GM21786 (cell line): ENCODE measurements around the gene RRBP1.

ENCODE experiments used
- ATAC-seq: cut with Tn5 transposase; IDR thresholded peaks from one replicate; pipeline ENCODE4 v1.9.1; 2021; ENCODE audit not compliant: unreplicated experiment

Gene RRBP1

DNA sequence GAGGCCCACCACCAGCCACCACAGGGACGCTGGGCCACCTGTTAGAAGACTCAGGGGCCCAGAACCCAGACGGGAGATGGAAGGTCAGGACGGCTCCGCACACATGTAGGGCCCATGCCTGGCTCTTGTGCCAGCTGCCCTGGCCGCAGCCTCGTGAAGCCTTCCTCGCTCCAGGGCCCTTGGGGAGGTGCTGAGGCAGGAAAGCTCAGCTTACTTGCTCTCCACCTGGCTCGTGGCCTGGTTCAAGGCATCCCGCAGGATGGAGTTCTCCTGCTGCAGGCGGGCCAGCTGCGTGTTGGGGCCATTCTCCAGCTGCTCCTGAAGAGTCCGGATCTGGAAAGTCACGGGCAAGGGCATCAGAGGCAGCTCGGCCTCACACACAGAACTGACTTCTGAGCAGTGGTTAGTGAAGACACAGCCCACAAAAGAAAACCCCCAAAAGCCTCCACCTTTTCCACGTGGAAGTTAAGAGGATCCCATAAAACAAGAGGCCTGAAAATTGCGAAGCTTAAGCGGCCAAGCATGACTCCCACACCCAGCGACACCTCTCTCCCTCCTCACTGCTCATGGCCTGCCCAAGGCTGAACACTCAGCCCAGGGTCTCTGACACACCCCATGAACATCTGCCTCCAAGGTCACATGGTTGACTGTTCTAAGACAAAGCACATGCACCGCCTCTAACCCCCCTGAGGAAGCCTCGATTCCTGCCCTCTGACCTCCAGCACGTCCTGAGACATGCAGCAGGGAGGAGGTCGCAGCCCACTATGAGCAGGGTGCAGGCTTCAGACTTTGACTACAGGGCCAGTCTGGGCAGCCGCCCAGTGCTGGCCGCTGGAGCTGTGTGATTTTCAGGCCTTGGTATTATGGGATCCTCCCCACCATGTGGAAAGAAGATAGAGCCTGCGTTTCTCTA is 46.5 kb downstream of the RRBP1 start:
- ATAC-seq, result no peak

DNA sequence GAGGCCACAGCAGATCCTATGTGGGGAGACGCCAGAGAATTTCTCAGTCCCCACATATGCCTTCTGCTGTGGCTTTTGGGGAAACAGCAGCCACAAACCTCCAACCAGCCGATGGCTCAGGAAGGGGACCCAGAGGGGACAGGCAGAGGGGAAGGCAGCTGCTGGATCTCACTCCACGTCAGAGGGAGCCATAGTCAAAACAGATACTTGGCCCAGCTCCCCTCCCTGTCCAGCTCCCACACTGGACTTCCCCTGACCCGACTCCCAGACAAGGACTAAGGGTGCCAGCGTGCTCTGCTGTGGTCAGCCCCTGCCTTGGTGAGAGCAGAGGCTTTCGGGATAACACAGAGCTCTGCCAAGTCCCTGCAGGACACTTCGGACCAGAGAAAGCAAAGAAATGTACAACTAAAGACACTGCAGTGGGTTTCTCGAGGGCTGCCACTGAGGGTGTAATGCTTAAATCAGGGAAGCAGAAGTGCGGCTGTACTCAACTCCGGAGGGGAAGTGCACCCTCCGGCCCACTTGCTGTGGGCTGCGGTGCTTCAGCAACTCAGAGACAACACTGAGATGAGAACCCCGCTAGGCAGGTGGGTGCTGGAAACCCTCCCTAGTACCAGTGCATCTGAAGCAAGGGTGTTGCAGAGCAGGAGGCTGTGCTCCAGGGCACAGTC is 47.2 kb downstream of the RRBP1 start:
- no peak for ATAC-seq

DNA sequence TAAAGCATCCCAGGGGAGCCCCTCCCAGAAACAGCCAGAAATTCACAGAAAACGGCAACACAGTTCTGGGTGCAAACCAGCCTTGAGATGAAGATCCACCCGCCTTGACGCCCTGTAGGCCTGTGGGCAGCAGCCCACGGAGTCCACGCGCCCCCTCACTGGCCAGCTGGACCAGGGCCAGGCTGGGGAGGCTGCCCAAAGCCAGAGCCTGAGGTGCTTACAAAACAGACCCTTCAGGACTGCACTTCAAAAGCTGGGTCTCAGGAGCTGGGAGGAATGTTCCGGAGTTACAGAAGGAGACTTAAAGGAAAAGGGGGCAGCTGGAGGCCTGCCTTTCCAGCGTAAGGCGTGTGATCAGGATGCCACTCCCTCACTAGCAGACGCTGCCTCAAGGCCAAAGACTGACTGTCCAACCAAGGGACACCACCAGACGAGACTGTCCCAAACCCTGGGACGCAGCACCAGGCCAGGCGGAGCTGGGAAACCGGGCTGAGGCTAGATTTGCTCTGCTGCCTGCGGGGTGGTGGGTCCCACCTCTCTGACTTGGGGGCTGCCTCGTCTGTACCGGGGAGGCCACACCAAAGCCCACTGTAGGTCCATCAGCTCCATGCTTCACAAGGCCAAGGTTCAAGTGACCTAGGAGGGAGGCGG is 48.1 kb downstream of the RRBP1 start:
- no peak for ATAC-seq

DNA sequence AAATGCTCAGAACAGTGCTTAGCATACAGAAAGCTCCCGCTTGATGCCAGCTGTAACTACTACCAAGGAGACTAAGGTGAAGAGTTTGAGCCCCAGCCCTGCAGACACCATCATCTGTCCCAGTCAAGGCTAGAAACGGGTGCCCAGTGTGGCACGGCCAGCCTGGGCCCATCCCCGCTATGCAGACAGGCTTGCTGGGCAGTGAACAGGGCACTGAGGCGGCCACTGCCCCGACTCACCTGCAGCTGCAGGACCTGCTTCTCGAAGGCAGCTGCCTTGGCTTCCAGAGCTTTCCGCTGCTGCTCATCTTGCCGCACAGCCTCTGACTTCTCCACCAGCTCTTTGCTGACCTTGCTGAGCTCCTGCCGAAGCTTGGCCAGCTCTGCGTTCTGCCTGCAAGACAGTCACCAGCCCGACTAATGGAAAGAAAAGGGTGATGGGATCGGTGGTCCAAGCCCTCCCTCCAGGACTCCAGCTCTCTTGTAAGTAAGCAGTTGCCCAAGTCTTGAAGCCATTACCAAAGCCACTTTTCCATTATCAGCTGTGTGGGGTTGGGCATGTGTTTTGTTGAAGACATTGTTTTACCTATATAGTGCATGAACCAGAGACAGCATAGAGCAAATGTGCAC is 48.7 kb downstream of the RRBP1 start:
- no peak for ATAC-seq

DNA sequence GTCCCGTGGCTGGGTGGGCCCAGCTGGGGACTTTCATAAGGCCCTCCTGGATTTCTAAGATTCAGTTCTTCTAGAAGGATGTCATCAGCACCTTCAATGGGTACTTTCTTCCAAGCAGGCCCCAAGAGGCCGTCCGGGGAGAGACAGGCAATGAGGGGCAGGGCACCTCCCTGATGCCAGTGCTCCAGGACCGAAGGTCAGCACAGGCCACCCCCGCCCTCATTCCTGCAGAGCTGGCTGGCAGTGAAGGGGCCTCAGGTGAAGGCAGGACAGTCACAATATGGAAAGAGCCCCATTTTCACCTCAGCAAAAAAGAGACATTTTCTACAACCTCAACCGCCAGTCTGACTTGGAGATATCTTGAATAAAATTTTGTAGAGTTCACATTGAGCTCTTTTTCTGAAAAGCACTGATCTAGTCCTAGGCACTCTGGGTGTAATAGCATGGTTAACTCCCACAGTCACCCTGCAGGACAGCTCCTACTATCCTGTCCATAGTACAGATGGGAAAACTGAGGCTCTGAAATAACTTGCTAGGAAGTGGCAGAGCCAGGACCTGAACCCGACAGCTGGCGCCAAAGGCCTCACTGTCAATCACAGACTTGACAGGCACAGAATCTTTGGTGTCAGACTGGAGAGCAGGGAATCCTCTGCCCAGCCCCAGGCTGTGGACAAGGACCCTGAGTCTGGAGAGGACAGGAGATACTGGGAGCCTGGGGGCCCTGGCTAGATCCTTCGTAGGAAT is 50.3 kb downstream of the RRBP1 start:
- ATAC-seq, result no peak

DNA sequence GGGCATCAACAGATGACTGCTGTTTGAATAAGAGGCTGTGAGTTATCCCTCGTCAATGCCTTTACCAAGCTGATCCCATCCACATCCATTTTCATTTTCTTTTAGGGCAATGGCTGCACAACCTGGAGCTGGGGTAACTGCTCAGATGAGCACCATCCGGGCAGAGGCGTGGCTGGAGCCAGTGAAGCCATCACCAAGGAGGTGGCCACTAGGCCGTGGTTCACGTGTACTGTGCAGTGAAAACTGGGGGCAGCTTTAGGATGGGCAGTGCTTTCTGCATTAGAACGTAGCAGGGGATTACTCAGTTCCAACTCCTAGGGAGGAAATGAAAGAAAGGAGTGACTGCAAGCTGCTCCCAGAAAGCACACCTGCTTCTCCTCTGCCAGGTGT is 51.2 kb downstream of the RRBP1 start:
- no peak for ATAC-seq

DNA sequence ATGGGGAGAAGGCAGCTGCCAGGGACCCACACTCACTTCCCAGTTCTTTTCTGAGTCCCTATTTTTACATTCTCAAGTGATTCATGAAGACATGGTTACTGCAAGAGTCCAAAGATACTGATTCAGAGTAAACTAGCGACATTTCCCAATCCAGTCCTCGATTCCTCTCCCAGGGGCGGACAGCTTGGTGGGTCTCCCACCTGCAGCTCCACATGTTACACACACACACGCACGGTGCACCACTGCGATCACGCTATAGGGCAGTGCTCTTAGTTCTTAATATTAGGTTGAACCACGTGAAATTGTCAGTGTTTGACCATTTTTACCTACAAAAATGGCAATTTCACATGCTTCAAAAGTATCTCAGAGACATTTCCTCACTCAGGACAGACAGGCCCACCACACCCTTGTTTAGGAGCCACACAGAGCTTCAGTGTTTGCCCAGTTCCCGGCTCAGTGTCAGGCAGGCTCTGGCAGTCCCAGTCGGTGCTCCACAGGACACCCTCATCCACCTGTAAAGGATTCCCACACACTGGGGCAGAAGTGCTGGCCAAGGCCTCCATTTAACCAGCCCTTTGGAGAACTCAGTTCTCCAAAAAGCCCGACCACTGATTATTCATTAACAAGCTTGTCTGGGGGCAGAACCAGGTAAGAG is 51.8 kb downstream of the RRBP1 start:
- no peak for ATAC-seq

DNA sequence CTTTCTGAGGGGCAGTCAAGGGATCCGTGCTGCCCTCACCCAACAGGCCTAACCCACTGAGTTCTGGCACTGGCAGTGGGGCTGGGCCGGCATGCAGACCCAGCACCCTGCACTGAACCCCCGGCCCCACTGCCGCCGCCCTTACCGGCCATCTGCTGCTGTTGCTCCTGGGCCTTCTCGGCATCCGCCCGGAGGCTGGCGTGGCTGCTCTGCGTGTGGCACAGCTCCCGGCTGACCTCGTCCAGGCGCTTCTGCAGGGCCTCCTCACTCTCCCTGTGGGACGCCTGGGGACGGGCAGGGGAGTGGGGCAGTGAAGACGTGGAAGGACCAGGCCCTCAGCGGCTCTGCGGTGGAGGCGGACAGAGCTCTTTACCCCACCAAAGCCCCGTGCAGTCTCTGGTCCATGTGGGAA is 52.4 kb downstream of the RRBP1 start:
- ATAC-seq, result no peak

DNA sequence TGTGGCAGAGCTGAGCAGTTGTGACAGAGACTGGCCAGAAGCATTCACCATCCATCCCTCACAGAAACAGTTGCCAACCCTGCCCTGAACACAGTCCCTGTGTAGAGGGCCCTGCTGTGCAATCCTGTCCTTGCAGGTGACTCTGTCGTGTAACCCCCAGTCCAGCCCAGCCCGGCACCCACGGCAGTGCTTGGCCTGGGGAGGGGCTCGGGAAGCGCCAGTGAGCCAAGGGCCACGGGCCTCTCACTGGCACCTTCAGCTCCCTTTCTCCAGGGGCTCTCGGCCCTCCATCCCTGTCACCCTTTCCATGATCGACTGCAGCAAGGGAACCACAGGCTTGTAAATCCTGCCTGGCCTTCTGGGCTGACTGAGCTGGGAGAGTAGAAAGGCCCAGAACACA is 53.0 kb downstream of the RRBP1 start:
- no peak for ATAC-seq

DNA sequence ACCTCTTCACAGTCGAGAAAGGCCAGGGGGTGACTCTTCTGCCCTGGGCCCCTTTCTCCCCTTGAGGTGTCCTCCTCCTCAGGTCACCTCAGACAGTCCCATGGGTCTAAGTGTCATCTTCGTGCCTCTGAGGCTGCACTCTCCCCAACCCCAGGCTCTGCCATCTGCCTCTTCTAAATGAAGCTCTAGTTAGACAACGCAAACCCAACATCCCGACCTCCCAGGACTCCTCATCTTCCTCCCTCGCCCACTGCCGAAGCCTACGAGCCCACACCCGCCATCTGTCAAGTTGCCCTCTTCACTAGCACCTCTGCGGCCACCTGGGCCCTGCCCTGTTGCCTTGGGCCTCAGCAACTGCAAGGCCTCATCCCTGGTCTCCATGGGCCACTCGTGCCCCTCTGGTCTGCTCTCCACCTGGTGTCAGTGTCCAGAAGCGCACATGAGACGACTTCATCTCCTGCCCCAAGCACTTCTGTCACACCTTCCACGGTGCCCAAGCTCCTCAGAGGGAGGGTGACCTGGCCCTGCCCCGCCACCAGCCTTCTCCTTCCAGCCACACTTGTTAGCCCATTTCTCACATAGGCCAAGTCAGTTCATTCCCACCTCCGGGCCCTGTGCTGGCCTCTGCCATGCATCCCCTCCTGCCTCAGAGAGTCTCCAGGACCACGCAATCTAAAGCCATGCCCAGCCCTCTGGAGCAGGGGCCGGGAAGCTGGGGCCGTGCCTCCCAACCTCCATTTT is 53.8 kb downstream of the RRBP1 start:
- no peak for ATAC-seq

GRCh38 chr20:17627101-17627955 is 54.7 kb downstream of the RRBP1 start:
- no peak for ATAC-seq

GRCh38 chr20:17626217-17627007 is 55.6 kb downstream of the RRBP1 start:
- no peak for ATAC-seq

GRCh38 chr20:17625246-17626051 is 56.6 kb downstream of the RRBP1 start:
- ATAC-seq, result no peak

DNA sequence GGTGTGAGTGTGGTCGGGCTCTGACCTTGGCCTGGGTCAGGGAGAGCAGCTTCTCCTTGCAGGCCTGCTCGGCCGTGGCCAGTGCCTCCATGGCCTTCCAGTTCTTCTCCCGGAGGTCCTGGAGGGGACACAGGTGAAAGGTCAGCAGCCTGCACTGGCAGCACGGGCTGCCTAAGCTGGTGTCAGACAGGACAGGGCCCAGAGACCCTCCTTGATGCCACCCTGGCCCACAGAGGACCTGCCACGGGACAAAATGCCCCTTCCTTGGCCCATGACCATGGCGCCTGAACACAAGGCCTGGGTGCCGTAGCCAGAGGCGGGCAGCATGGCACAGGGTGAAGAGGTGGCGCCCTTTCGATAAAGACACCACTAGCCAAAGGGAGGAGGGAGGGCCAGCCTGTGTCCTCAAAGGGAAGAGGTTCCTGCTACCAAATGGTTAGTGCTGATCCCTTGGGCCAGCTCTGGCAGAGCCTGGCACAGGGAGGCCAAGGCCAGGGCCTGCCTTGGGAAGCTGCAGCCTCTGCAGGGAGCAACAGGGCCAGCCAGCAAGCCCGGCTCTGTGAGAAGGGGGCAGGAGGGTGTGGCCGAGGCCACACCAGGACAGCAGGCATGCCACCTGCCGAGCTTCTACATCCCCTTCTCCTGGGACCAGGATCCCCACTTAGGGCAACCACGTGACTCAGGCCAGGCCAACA is 57.3 kb downstream of the RRBP1 start:
- ATAC-seq, result no peak

DNA sequence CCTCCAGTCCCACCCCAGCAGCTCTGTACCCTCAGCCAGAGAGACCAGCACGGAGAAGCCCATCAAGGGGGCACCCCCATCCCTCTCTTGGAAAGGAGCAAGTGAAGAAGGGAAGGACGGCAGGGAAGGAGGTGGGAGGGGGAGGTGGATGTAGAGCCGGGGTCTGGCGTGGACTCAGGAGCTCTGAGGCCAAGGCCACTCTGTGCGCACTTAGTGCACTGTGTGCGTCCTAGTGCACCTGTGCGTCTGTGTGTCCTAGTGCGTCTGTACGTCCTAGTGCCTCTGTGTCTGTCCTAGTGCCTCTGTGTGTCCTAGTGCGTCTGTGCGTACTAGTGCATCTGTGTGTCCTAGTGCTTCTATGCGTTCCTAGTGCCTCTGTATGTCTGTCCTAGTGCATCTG is 58.0 kb downstream of the RRBP1 start:
- no peak for ATAC-seq

DNA sequence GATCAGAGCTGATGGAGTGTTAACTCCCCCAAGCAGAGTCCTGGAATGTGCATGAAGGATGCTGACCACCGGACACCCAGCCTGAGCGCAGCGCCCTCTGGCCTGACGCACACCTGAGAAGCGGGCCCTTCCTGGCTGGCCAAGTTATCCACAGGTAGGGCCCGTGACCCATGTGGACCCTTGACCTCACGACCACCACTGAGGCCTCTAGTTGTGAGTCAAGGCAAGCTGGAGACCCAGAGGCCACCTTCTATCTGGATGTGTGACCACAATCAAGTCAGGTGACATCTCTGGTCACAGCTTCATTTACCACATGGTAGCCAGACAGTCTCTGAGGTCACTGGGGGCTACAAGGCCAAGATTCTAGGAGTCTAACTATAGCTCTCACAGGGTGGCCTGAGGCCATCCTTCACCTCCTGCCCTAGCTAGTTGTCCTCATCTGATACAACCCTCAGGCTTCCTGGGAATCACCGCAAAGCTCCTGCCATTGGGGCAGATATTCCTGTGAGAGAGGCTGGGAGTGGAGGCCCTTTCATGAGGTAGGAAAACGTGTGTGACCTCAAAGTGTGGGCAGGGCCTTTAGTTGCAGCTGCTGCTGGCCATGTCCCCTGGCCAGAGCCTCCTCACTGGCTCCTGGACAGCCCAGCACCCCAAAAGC is 59.1 kb downstream of the RRBP1 start:
- no peak for ATAC-seq
